OCI-M1 (cell line): ENCODE measurements around the gene ADAM19.

Experiments
- DNase-seq: peaks from one replicate; lab custom pipeline; 2025; lab: John Stamatoyannopoulos, UW

Gene ADAM19

GRCh38 chr5:157594675-157595459 is 19.3 kb upstream of the ADAM19 start:
- peak; percentile 65 for DNase-seq

- DNase-seq = no peak
Observed at GRCh38 chr5:157594257-157594656, 18.7 kb upstream of the ADAM19 start.

GRCh38 chr5:157593052-157593757 is 17.6 kb upstream of the ADAM19 start:
- DNase-seq = no peak

- DNase-seq = no peak
Observed at GRCh38 chr5:157592594-157592993, 17.0 kb upstream of the ADAM19 start.

GRCh38 chr5:157590478-157590877 is 14.9 kb upstream of the ADAM19 start:
- DNase-seq = no peak

GRCh38 chr5:157584628-157585027 is 9.1 kb upstream of the ADAM19 start:
- no peak for DNase-seq

- no peak for DNase-seq
Observed at GRCh38 chr5:157582731-157583620, 7.4 kb upstream of the ADAM19 start.

- no peak for DNase-seq
Observed at GRCh38 chr5:157581901-157582300, 6.3 kb upstream of the ADAM19 start.

- DNase-seq = no peak
Observed at GRCh38 chr5:157578079-157578780, 2.7 kb upstream of the ADAM19 start.

- no peak for DNase-seq
Observed at GRCh38 chr5:157576678-157577077, 1.1 kb upstream of the ADAM19 start.

GRCh38 chr5:157574456-157575380 is 857 bp downstream of the ADAM19 start:
- DNase-seq = no peak

- peak; percentile 96 for DNase-seq
Observed at GRCh38 chr5:157571357-157571827, 4.2 kb downstream of the ADAM19 start.

- DNase-seq = no peak
Observed at GRCh38 chr5:157570531-157571200, 4.9 kb downstream of the ADAM19 start.

- DNase-seq = no peak
Observed at GRCh38 chr5:157568720-157569119, 6.9 kb downstream of the ADAM19 start.

GRCh38 chr5:157568222-157568621 is 7.4 kb downstream of the ADAM19 start:
- no peak for DNase-seq

GRCh38 chr5:157566902-157567489 is 8.6 kb downstream of the ADAM19 start:
- no peak for DNase-seq

GRCh38 chr5:157563929-157564716 is 11.5 kb downstream of the ADAM19 start:
- DNase-seq = peak; percentile 54

- DNase-seq = no peak
Observed at GRCh38 chr5:157563373-157563928, 12.1 kb downstream of the ADAM19 start.
